SK-N-SH (cell line): ENCODE data around the gene SCML2. TPM values are rescaled to one million over a fixed set of nuclear protein-coding genes. Genes with fewer than 3 reads are reported as not detected.

Experiments
- CTCF ChIA-PET: fragments of 300-600, 350-600 bp; formaldehyde crosslinking; extraction: SDS; loops from one replicate; lab custom pipeline; 2021; lab: Yijun Ruan, JAX
- POLR2A ChIA-PET: fragments of 350-600 bp; sonication (Branson Sonifier 250); formaldehyde crosslinking; extraction: SDS; loops from one replicate; lab custom pipeline; 2020; ENCODE audit warnings: antibody characterized with exemption, inconsistent platforms; lab: Yijun Ruan, JAX
- DNase-seq: peaks from one replicate; pipeline ENCODE4 v3.0.0; 2012
- H2AFZ ChIP-seq: fragments of 200-600 bp; sonication (generic); 2 replicates; pipeline ENCODE4 v1.8.1; 2016; ENCODE audit warnings: antibody characterized with exemption, mild to moderate bottlenecking, low read depth
- H3F3A ChIP-seq: fragments of 200-600 bp; sonication (generic); replicated peaks from 2 replicates; pipeline ENCODE3; 2016; ENCODE audit warnings: antibody characterized with exemption, mild to moderate bottlenecking; ENCODE audit not compliant: insufficient read depth
- H3K27ac ChIP-seq, 2 experiments: fragments of 200-500 bp in 1 of 2; fragments of 200-600 bp in 1 of 2; sonication (Bioruptor generic) in 1 of 2; sonication (generic), shearing (Covaris generic) in 1 of 2; 2 replicates each; pipeline versions ENCODE4 v1.5.1 to v1.6.1; 2014 to 2016; ENCODE audit warnings: low read depth in 2 of 2, inconsistent platforms in 1 of 2, low read length in 1 of 2, mild to moderate bottlenecking in 1 of 2, mixed read lengths in 1 of 2
- H3K27me3 ChIP-seq: fragments of 200-600 bp; sonication (generic), shearing (Covaris generic); 2 replicates; pipeline ENCODE4 v1.6.1; 2016; ENCODE audit warnings: mixed run types; ENCODE audit not compliant: insufficient read depth
- H3K36me3 ChIP-seq, 2 experiments: fragments of 200-500 bp in 1 of 2; fragments of 200-600 bp in 1 of 2; sonication (Bioruptor generic) in 1 of 2; sonication (generic) in 1 of 2; replicated peaks in 1 of 2; 2 replicates each; pipeline versions ENCODE3 to v1.5.1; 2014 to 2016; ENCODE audit warnings: low read length in 1 of 2, mild to moderate bottlenecking in 1 of 2; ENCODE audit not compliant: insufficient read depth in 2 of 2, control insufficient read depth in 1 of 2
- H3K4me1 ChIP-seq, 2 experiments: fragments of 200-500 bp in 1 of 2; fragments of 200-600 bp in 1 of 2; sonication (Bioruptor generic) in 1 of 2; sonication (generic), shearing (Covaris generic) in 1 of 2; 2 replicates each; pipeline versions ENCODE4 v1.5.1 to v1.6.1; 2014 to 2016; ENCODE audit warnings: low read depth in 1 of 2, low read length in 1 of 2, mixed run types in 1 of 2; ENCODE audit not compliant: insufficient read depth in 2 of 2, control insufficient read depth in 1 of 2
- H3K4me2 ChIP-seq: fragments of 200-600 bp; sonication (generic), shearing (Covaris generic); 2 replicates; pipeline ENCODE4 v1.6.1; 2017; ENCODE audit warnings: mixed run types
- H3K4me3 ChIP-seq, 2 experiments: fragments of 200-500 bp in 1 of 2; fragments of 200-600 bp in 1 of 2; sonication (Bioruptor generic) in 1 of 2; sonication (generic), shearing (Covaris generic) in 1 of 2; 2 replicates each; pipeline versions ENCODE4 v1.5.1 to v1.8.1; 2014 to 2016; ENCODE audit warnings: low read depth in 2 of 2, inconsistent platforms in 1 of 2, low read length in 1 of 2, mild to moderate bottlenecking in 1 of 2, mixed read lengths in 1 of 2, moderate library complexity in 1 of 2
- H3K79me2 ChIP-seq: fragments of 200-600 bp; sonication (generic); 2 replicates; pipeline ENCODE4 v1.8.1; 2017; ENCODE audit warnings: mild to moderate bottlenecking; ENCODE audit not compliant: insufficient read depth
- H3K9ac ChIP-seq: fragments of 200-600 bp; sonication (generic); 2 replicates; pipeline ENCODE4 v1.6.1; 2017; ENCODE audit warnings: mixed run types
- H3K9me2 ChIP-seq: fragments of 200-600 bp; sonication (generic); 2 replicates; pipeline ENCODE4 v1.6.1; 2017; ENCODE audit warnings: mixed run types
- H3K9me3 ChIP-seq: fragments of 200-600 bp; sonication (generic); 2 replicates; pipeline ENCODE4 v1.6.1; 2017; ENCODE audit warnings: mixed run types, mild to moderate bottlenecking, moderate library complexity
- H4K20me1 ChIP-seq: fragments of 200-600 bp; sonication (generic); 2 replicates; pipeline ENCODE4 v1.6.1; 2017; ENCODE audit warnings: mild to moderate bottlenecking, mixed run types; ENCODE audit not compliant: insufficient read depth
- ELF1 ChIP-seq: IDR thresholded peaks from 2 replicates; pipeline ENCODE4 v1.4.0; 2012
- FOSL2 ChIP-seq: IDR thresholded peaks from 2 replicates; pipeline ENCODE4 v1.4.0; 2012; ENCODE audit warnings: low read depth, mild to moderate bottlenecking, moderate library complexity, borderline replicate concordance
- FOXM1 ChIP-seq: IDR thresholded peaks from 2 replicates; pipeline ENCODE4 v1.4.0; 2012; ENCODE audit warnings: low read depth, mild to moderate bottlenecking
- IRF3 ChIP-seq: fragments of 150-350 bp; IDR thresholded peaks from 2 replicates; pipeline ENCODE4 v1.6.1; 2016; ENCODE audit warnings: mild to moderate bottlenecking, low read depth, low read length
- MEF2A ChIP-seq: IDR thresholded peaks from 2 replicates; pipeline ENCODE4 v1.4.0; 2012; ENCODE audit warnings: low read depth, borderline replicate concordance
- MXI1 ChIP-seq: IDR thresholded peaks from 2 replicates; pipeline ENCODE4 v1.6.1; 2012; ENCODE audit warnings: mild to moderate bottlenecking, low read depth, low read length, improper control_type of control experiment
- NFIC ChIP-seq: IDR thresholded peaks from 2 replicates; pipeline ENCODE4 v1.4.0; 2012; ENCODE audit warnings: borderline replicate concordance
- POLR2AphosphoS5 ChIP-seq: IDR thresholded peaks from 2 replicates; pipeline ENCODE4 v1.6.1; 2012; ENCODE audit warnings: low read depth, low read length
- RCOR1 ChIP-seq: fragments of 150-350 bp; IDR thresholded peaks from 2 replicates; pipeline ENCODE4 v1.6.1; 2017; ENCODE audit warnings: antibody characterized with exemption, low read length
- RFX5 ChIP-seq: IDR thresholded peaks from 2 replicates; pipeline ENCODE4 v1.6.1; 2012; ENCODE audit warnings: mild to moderate bottlenecking, improper control_type of control experiment, low read length
- RXRA ChIP-seq: IDR thresholded peaks from 2 replicates; pipeline ENCODE4 v1.4.0; 2012; ENCODE audit warnings: low read depth, mild to moderate bottlenecking, borderline replicate concordance
- SIN3A ChIP-seq: IDR thresholded peaks from 2 replicates; pipeline ENCODE4 v1.6.1; 2012; ENCODE audit warnings: low read depth, mild to moderate bottlenecking, low read length, moderate library complexity, borderline replicate concordance
- TAF1 ChIP-seq: IDR thresholded peaks from 2 replicates; pipeline ENCODE4 v1.6.1; 2012; ENCODE audit warnings: low read depth, mild to moderate bottlenecking, low read length, moderate library complexity, borderline replicate concordance
- TCF12 ChIP-seq: IDR thresholded peaks from 2 replicates; pipeline ENCODE4 v1.4.0; 2012
- TEAD4 ChIP-seq: IDR thresholded peaks from 2 replicates; pipeline ENCODE4 v1.4.0; 2012; ENCODE audit warnings: mild to moderate bottlenecking, borderline replicate concordance; ENCODE audit not compliant: insufficient read depth
- USF1 ChIP-seq: IDR thresholded peaks from 2 replicates; pipeline ENCODE4 v1.4.0; 2012; ENCODE audit warnings: low read depth, borderline replicate concordance
- WGBS: methylation state at CpG from one replicate; pipeline ENCODE4 v1.1.6; 2017; ENCODE audit warnings: low lambda C conversion rate; 5-methylcytosine and 5-hydroxymethylcytosine counted together
- polyA plus RNA-seq, 3 experiments: library from polyadenylated mRNA; depleted of rRNA; stranded (reverse); fragments of >200 nt; gene quantifications; 2 replicates each; pipeline ENCODE4 v1.2.3, GENCODE V29; 2012
- TF ChIP-seq, protein P1 (sequence below): IDR thresholded peaks from 2 replicates; pipeline ENCODE4 v1.6.1; 2012; ENCODE audit warnings: mild to moderate bottlenecking, low read depth, low read length, moderate library complexity

SCML2 gene
- polyA plus RNA-seq, 1 of the 3 experiments (the other 2 are of a cell fraction) = 3.2 TPM

DNA sequence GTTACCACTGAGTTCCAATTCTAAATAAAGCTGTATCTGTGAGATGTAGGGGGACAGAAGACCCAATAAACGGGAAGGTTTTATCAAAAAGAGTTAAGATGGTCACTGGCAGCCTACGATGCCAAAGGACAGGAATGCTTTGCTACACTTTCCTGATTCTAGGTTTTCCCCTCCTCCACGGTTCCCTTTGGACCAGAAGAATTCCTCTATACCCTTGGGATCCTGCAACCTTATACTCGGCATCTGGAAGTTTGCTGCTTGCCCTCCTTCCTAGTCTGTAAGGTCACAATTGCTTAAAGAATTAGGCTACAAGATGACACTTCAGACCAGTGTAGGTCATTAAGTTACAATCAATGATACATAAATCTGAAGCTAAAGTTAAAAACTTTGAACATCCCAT is 64.3 kb downstream of the SCML2 start (continued):
- TF ChIP-seq, protein P1, sequence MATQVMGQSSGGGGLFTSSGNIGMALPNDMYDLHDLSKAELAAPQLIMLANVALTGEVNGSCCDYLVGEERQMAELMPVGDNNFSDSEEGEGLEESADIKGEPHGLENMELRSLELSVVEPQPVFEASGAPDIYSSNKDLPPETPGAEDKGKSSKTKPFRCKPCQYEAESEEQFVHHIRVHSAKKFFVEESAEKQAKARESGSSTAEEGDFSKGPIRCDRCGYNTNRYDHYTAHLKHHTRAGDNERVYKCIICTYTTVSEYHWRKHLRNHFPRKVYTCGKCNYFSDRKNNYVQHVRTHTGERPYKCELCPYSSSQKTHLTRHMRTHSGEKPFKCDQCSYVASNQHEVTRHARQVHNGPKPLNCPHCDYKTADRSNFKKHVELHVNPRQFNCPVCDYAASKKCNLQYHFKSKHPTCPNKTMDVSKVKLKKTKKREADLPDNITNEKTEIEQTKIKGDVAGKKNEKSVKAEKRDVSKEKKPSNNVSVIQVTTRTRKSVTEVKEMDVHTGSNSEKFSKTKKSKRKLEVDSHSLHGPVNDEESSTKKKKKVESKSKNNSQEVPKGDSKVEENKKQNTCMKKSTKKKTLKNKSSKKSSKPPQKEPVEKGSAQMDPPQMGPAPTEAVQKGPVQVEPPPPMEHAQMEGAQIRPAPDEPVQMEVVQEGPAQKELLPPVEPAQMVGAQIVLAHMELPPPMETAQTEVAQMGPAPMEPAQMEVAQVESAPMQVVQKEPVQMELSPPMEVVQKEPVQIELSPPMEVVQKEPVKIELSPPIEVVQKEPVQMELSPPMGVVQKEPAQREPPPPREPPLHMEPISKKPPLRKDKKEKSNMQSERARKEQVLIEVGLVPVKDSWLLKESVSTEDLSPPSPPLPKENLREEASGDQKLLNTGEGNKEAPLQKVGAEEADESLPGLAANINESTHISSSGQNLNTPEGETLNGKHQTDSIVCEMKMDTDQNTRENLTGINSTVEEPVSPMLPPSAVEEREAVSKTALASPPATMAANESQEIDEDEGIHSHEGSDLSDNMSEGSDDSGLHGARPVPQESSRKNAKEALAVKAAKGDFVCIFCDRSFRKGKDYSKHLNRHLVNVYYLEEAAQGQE = no peak

DNA sequence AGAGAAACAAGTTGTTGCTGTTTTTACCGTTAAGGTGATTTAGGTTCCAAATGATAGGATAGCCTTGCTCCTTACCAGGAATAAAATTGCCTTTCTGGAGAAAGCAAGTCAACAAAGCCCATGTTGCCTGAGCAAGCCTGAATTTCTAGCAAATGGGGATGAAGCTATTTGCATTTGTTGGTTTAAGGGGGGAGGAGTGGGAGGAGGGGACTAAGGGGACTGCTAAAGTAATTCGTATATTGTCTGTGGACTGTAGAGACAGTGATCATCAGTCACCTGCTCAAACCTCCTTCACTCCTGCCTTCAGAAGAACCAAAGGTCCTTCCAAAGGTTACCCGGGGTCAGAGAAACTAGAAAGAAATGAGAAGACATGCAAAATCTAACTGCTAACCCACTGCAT is 65.8 kb downstream of the SCML2 start:
- Histone ChIP-seq H3K36me3 (no peaks in the 10 kb centered on the region), H3F3A (no peaks in the 10 kb centered on the region), H2AFZ (no peak overlapping the region), H3K9me2 (no peaks in the 10 kb centered on the region), H3K27ac (no peak overlapping the region), H3K4me2 (no peak overlapping the region), H3K9ac (no peak overlapping the region), H3K4me3 (no peak overlapping the region), H3K79me2 (no peaks in the 10 kb centered on the region), H3K4me1 (no peaks in the 10 kb centered on the region), H3K9me3 (no peaks in the 10 kb centered on the region; the same call in 1 of the 2 replicates), H3K27me3 (no peaks in the 10 kb centered on the region), H4K20me1 (no peaks in the 10 kb centered on the region)
- ChIA-PET POLR2A (no interaction called here), CTCF (interaction anchor here (1.4 kb wide), 1 partner anchor 89 kb away, joined by 3 read pairs; no protein-coding TSS in a partner anchor)
- TF ChIP-seq USF1 = no peak
- no peak for TF ChIP-seq RXRA
- no peak for TF ChIP-seq ELF1
- no peak for TF ChIP-seq TAF1
- TF ChIP-seq MXI1 = no peak
- no peak for TF ChIP-seq RCOR1
- TF ChIP-seq NFIC = no peak
- no peak for TF ChIP-seq POLR2AphosphoS5
- TF ChIP-seq RFX5 = no peak
- TF ChIP-seq IRF3 = no peak
- no peak for TF ChIP-seq SIN3A
- TF ChIP-seq FOSL2 = no peak
- TF ChIP-seq TCF12 = no peak
- TF ChIP-seq FOXM1 = no peak
- no peak for TF ChIP-seq TEAD4
- no peak for TF ChIP-seq MEF2A
- WGBS = 51% methylated on average over 3 of the region's 3 CpGs
- no peak for DNase-seq
